HG03039 (cell line): Measurements from ENCODE around the gene CD72.
"Not testable (repeated sequence)": the region's sequence is repeated elsewhere in the genome, so short reads cannot be mapped to it uniquely, and the experiment has no call there.

ENCODE experiments used
- ATAC-seq: cut with Tn5 transposase; IDR thresholded peaks from one replicate; pipeline ENCODE4 v1.9.1; 2021; ENCODE audit warnings: mild to moderate bottlenecking, moderate library complexity; ENCODE audit not compliant: unreplicated experiment

The CD72 gene

GRCh38 chr9:35618854-35619799 is 914 bp upstream of the CD72 start:
- no peak for ATAC-seq

GRCh38 chr9:35617548-35617947 is 665 bp downstream of the CD72 start:
- ATAC-seq, result no peak

GRCh38 chr9:35616681-35617459 is 1.3 kb downstream of the CD72 start:
- no peak for ATAC-seq

GRCh38 chr9:35615981-35616680 is 2.1 kb downstream of the CD72 start:
- no peak for ATAC-seq

GRCh38 chr9:35612843-35613242 is 5.4 kb downstream of the CD72 start:
- no peak for ATAC-seq

- not testable (repeated sequence) for ATAC-seq
Measured at GRCh38 chr9:35612066-35612465, 6.1 kb downstream of the CD72 start.

- no peak for ATAC-seq
Measured at GRCh38 chr9:35611230-35611797, 6.9 kb downstream of the CD72 start.

GRCh38 chr9:35609820-35610163 is 8.4 kb downstream of the CD72 start:
- no peak for ATAC-seq

GRCh38 chr9:35609001-35609819 is 9.0 kb downstream of the CD72 start:
- no peak for ATAC-seq

- ATAC-seq, result no peak
Measured at GRCh38 chr9:35608221-35608620, 10.0 kb downstream of the CD72 start.

GRCh38 chr9:35606726-35607125 is 11.5 kb downstream of the CD72 start:
- ATAC-seq, result no peak

GRCh38 chr9:35606138-35606504 is 12.1 kb downstream of the CD72 start:
- no peak for ATAC-seq

- peak; percentile 14 for ATAC-seq
Measured at GRCh38 chr9:35605351-35606137, 12.7 kb downstream of the CD72 start.

GRCh38 chr9:35604578-35605350 is 13.4 kb downstream of the CD72 start, which contains the start of gene TESK1:
Gene TESK1 (plus strand): TSS chr9:35605262. CDS start chr9:35605620, 358 bp downstream.
- ATAC-seq, result peak; percentile 30

- ATAC-seq, result peak; percentile 82
Measured at GRCh38 chr9:35603986-35604577, 14.1 kb downstream of the CD72 start.

- ATAC-seq, result no peak
Measured at GRCh38 chr9:35603506-35603985, 14.7 kb downstream of the CD72 start.

- no peak for ATAC-seq
Measured at GRCh38 chr9:35599763-35600604, 18.2 kb downstream of the CD72 start.
